ENCODE measurements around the gene ABTB1.

Gene ABTB1

GRCh38 chr3:127682561-127682960, 9.8 kb downstream of the ABTB1 start:
- Histone ChIP-seq H3K36me3 (ENCODE audit: insufficient read depth, insufficient read length, low read length) (no peaks in the 10 kb centered on the region), H3K4me3 (ENCODE audit: insufficient read length, low read depth) (no peak overlapping the region), H3K4me1 (ENCODE audit: insufficient read depth, insufficient read length) (peaks cover 5% of the 10 kb centered on the region), H3K27me3 (ENCODE audit: insufficient read depth, insufficient read length) (no peaks in the 10 kb centered on the region), H3K9me3 (ENCODE audit: insufficient read depth, low read length) (no peaks in the 10 kb centered on the region), H3K9ac (ENCODE audit: insufficient read length, low read depth) (peak overlapping the region; percentile 8)
- DNase-seq (ENCODE audit: low read depth, low spot score), result no peak
- TF ChIP-seq SUZ12 (IDR thresholded peaks at IDR 0.05; ENCODE audit: extremely low read depth, insufficient read depth, insufficient read length) (no peak), YY1 (IDR thresholded peaks at IDR 0.05; ENCODE audit: insufficient read depth, insufficient read length) (no peak), ZNF274 (IDR thresholded peaks at IDR 0.05; ENCODE audit: low read depth, low read length) (no peak)

- Histone ChIP-seq H3K4me3 (ENCODE audit: insufficient read length, low read depth) (no peak overlapping the region), H3K9me3 (ENCODE audit: insufficient read depth, low read length) (no peaks in the 10 kb centered on the region), H3K27me3 (ENCODE audit: insufficient read depth, insufficient read length) (no peaks in the 10 kb centered on the region), H3K9ac (ENCODE audit: insufficient read length, low read depth) (no peak overlapping the region), H3K36me3 (ENCODE audit: insufficient read depth, insufficient read length, low read length) (no peaks in the 10 kb centered on the region), H3K4me1 (ENCODE audit: insufficient read depth, insufficient read length) (peaks cover 17% of the 10 kb centered on the region)
- no peak for TF ChIP-seq SUZ12 (IDR thresholded peaks at IDR 0.05; ENCODE audit: extremely low read depth, insufficient read depth, insufficient read length)
- no peak for TF ChIP-seq YY1 (IDR thresholded peaks at IDR 0.05; ENCODE audit: insufficient read depth, insufficient read length)
- TF ChIP-seq ZNF274 (IDR thresholded peaks at IDR 0.05; ENCODE audit: low read depth, low read length), result no peak
- no peak for DNase-seq (ENCODE audit: low read depth, low spot score)
Observed at GRCh38 chr3:127684871-127685707, 12.3 kb downstream of the ABTB1 start.

- peaks cover 25% of the 10 kb centered on the region for H3K4me1 ChIP-seq (ENCODE audit: insufficient read depth, insufficient read length)
- TF ChIP-seq SUZ12 (IDR thresholded peaks at IDR 0.05; ENCODE audit: extremely low read depth, insufficient read depth, insufficient read length), result no peak
- TF ChIP-seq ZNF274 (IDR thresholded peaks at IDR 0.05; ENCODE audit: low read depth, low read length), result no peak
- no peak for TF ChIP-seq YY1 (IDR thresholded peaks at IDR 0.05; ENCODE audit: insufficient read depth, insufficient read length)
- no peak overlapping the region for H3K9ac ChIP-seq (ENCODE audit: insufficient read length, low read depth)
- no peak for DNase-seq (ENCODE audit: low read depth, low spot score)
- no peaks in the 10 kb centered on the region for H3K27me3 ChIP-seq (ENCODE audit: insufficient read depth, insufficient read length)
- H3K9me3 ChIP-seq (ENCODE audit: insufficient read depth, low read length), result no peaks in the 10 kb centered on the region
- H3K4me3 ChIP-seq (ENCODE audit: insufficient read length, low read depth), result no peak overlapping the region
- no peaks in the 10 kb centered on the region for H3K36me3 ChIP-seq (ENCODE audit: insufficient read depth, insufficient read length, low read length)
Observed at GRCh38 chr3:127685708-127686511, 13.2 kb downstream of the ABTB1 start.

- no peak overlapping the region for H3K4me3 ChIP-seq (ENCODE audit: insufficient read length, low read depth)
- no peak for DNase-seq (ENCODE audit: low read depth, low spot score)
- H3K9ac ChIP-seq (ENCODE audit: insufficient read length, low read depth), result no peak overlapping the region
- peaks cover 31% of the 10 kb centered on the region for H3K4me1 ChIP-seq (ENCODE audit: insufficient read depth, insufficient read length)
- no peak for TF ChIP-seq SUZ12 (IDR thresholded peaks at IDR 0.05; ENCODE audit: extremely low read depth, insufficient read depth, insufficient read length)
- TF ChIP-seq ZNF274 (IDR thresholded peaks at IDR 0.05; ENCODE audit: low read depth, low read length), result no peak
- no peak for TF ChIP-seq YY1 (IDR thresholded peaks at IDR 0.05; ENCODE audit: insufficient read depth, insufficient read length)
- no peaks in the 10 kb centered on the region for H3K9me3 ChIP-seq (ENCODE audit: insufficient read depth, low read length)
- no peaks in the 10 kb centered on the region for H3K36me3 ChIP-seq (ENCODE audit: insufficient read depth, insufficient read length, low read length)
- no peaks in the 10 kb centered on the region for H3K27me3 ChIP-seq (ENCODE audit: insufficient read depth, insufficient read length)
Observed at GRCh38 chr3:127686512-127686894, 13.8 kb downstream of the ABTB1 start.

GRCh38 chr3:127687228-127687737, 14.5 kb downstream of the ABTB1 start:
- TF ChIP-seq YY1 (IDR thresholded peaks at IDR 0.05; ENCODE audit: insufficient read depth, insufficient read length) (no peak), ZNF274 (IDR thresholded peaks at IDR 0.05; ENCODE audit: low read depth, low read length) (no peak), SUZ12 (IDR thresholded peaks at IDR 0.05; ENCODE audit: extremely low read depth, insufficient read depth, insufficient read length) (no peak)
- no peak overlapping the region for H3K4me3 ChIP-seq (ENCODE audit: insufficient read length, low read depth)
- no peaks in the 10 kb centered on the region for H3K36me3 ChIP-seq (ENCODE audit: insufficient read depth, insufficient read length, low read length)
- H3K9me3 ChIP-seq (ENCODE audit: insufficient read depth, low read length), result no peaks in the 10 kb centered on the region
- peaks cover 33% of the 10 kb centered on the region for H3K4me1 ChIP-seq (ENCODE audit: insufficient read depth, insufficient read length)
- DNase-seq (ENCODE audit: low read depth, low spot score), result no peak
- no peaks in the 10 kb centered on the region for H3K27me3 ChIP-seq (ENCODE audit: insufficient read depth, insufficient read length)
- H3K9ac ChIP-seq (ENCODE audit: insufficient read length, low read depth), result no peak overlapping the region

GRCh38 chr3:127688022-127688415, 15.3 kb downstream of the ABTB1 start:
- H3K36me3 ChIP-seq (ENCODE audit: insufficient read depth, insufficient read length, low read length), result no peaks in the 10 kb centered on the region
- H3K4me3 ChIP-seq (ENCODE audit: insufficient read length, low read depth), result no peak overlapping the region
- H3K9me3 ChIP-seq (ENCODE audit: insufficient read depth, low read length), result no peaks in the 10 kb centered on the region
- H3K9ac ChIP-seq (ENCODE audit: insufficient read length, low read depth), result no peak overlapping the region
- no peaks in the 10 kb centered on the region for H3K27me3 ChIP-seq (ENCODE audit: insufficient read depth, insufficient read length)
- DNase-seq (ENCODE audit: low read depth, low spot score), result no peak
- TF ChIP-seq SUZ12 (IDR thresholded peaks at IDR 0.05; ENCODE audit: extremely low read depth, insufficient read depth, insufficient read length) (no peak), ZNF274 (IDR thresholded peaks at IDR 0.05; ENCODE audit: low read depth, low read length) (no peak), YY1 (IDR thresholded peaks at IDR 0.05; ENCODE audit: insufficient read depth, insufficient read length) (no peak)
- H3K4me1 ChIP-seq (ENCODE audit: insufficient read depth, insufficient read length), result peaks cover 28% of the 10 kb centered on the region
